ENCODE data around the gene C13orf46. TPM values are rescaled to one million over a fixed set of nuclear protein-coding genes. Genes with fewer than 3 reads are reported as not detected.

The C13orf46 gene
- total and polyA plus RNA-seq, 2 of the 8 experiments (the other 6 are each of a cell fraction or from before 2014, with no cell fraction given): 0.23 to 0.28 TPM

- TF ChIP-seq TBP (IDR thresholded peaks at IDR 0.05; ENCODE audit: low read depth, low read length): no peak
- no peak for TF ChIP-seq NRF1 (IDR thresholded peaks at IDR 0.05; ENCODE audit: low read depth, low read length)
- no peak for TF ChIP-seq GABPA (IDR thresholded peaks at IDR 0.05; ENCODE audit: borderline replicate concordance, insufficient read depth, low read length)
- TF ChIP-seq MAX (IDR thresholded peaks at IDR 0.05): 0 out of 2 replicates have a peak, but pooled peaks have one; percentile 27
Measured at GRCh38 chr13:113947311-113948033, 26.4 kb downstream of the C13orf46 start (continued).

All from H1 (cell line).